Measurements from ENCODE around the gene LRP6.

- no peak for TF ChIP-seq CTCF (IDR thresholded peaks at IDR 0.05; ENCODE audit: insufficient read depth, low read depth, low read length)
- no peak for TF ChIP-seq EZH2 (IDR thresholded peaks at IDR 0.05; ENCODE audit: insufficient read depth, low read length)
These were observed 151.3 kb downstream of the LRP6 start for GRCh38 chr12:12115514-12115913.

All from astrocyte (in vitro differentiated cells and primary cell).